ENCODE measurements around the gene PPP6C.
"Not testable (repeated sequence)": the region's sequence is repeated elsewhere in the genome, so short reads cannot be mapped to it uniquely, and the experiment has no call there.

Gene PPP6C

DNA sequence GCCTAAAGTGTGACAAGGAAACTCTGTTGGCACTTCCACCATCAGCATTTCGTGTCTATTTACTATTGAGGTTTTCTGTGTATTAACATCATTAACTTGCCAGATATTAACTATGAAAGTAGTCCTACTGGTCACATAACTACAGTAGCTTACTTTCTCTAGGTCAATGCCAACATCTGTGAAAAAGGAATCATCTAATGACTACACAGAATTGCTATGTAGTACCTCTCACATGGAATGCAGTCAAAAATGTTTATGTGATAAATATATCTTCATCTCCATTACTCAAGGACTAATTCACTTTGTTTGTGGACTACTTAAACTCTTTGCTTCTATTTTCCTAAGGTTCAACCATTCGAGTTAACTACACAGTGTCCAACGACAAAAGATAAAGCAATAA lies 48.4 kb downstream of the PPP6C start:
- DNase-seq: no peak

DNA sequence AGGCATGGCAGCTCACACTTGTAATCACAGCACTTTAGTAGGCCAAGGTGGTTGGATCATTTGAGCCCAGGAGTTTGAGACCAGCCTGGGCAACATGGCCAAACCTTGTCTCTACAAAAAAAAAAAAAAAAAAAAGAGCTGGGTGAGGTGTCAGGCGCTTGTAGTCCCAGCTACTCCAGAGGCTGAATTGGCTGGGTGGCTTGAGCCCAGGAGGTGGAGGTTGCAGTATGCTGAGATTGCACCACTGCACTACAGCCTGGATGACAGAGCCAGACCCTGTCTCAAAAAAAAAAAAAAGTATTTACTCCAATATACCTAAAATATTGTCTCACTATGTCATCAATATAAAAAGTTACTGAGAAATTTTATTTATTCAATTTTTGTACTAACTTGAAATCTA lies 49.0 kb downstream of the PPP6C start:
- no peak for DNase-seq

DNA sequence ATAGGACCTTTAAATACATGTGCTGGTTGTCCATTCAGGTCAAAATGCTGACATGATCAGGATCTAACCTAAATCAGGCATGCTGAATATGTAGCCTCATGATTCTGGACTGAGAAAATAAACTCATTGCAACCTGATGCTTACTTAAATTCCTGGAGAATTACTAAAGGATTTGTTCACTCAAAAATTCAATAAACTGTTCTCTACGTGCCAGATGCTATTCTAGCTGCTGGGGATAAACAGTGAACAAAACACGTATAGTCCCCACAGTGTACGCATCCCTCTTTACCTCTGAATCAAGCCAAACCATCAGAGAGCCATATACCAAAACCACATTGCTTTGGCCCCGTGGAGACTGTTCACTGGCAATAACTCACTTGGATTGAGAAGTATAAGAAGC lies 52.4 kb downstream of the PPP6C start:
- DNase-seq: no peak

DNA sequence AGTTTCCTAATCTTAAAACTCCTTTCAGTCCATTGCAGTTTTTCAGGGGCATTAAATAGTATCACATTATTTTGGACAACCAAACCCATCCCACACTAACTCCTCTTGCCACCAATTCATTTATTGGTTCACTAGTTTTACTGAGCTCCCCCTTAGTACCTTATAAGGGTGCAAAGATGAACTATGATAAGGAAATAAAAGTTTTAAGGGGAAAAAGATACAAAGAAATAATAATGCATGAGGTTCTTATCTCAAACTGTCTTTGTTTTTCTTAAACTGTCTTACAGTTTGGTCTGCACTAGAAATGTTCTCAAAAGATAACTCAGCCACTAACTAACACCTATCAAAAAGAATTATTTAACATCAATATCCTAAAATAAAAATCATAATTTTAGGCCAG lies 54.6 kb downstream of the PPP6C start:
- DNase-seq: no peak

DNA sequence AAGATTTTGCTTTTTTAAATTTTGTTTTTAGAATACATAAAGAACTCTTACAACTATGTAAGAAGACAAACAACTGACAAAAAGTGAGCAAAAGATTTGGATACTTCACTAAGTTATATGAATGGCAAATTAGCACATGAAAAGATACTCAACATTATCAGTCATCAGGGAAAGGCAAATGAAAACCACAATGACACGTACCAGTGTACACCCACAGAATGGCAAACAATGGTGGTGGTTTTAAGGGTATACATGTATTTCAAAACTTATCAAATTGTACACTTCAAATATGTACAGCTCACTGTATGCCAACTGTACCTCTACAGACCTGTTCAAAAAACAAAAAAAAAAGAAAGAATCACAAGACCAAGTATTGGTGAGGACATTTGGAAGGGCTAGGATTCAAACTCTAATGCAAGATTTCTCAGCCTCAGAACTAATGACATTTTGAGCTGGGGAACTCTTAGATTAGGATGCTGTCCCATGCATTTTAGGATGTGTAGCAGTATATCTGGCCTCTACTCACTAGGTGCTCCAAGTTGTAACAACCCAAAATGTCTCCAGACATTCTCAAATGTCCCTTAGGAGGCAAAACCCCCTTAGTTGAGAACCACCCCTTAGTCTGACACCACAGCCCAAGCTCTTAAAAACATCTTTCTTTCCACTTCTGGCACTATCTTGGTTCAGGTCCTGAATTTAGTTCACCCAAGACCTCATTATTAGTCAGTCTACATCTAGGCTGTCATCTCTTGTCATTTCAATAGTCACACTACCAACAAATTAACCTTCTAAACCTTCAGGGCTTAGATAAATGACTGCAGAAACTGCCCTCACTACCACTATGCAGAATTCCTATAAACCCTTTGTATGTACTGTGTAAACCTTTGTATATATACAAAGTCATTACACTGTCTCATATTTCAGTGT lies 55.9 kb downstream of the PPP6C start:
- no peak for DNase-seq

DNA sequence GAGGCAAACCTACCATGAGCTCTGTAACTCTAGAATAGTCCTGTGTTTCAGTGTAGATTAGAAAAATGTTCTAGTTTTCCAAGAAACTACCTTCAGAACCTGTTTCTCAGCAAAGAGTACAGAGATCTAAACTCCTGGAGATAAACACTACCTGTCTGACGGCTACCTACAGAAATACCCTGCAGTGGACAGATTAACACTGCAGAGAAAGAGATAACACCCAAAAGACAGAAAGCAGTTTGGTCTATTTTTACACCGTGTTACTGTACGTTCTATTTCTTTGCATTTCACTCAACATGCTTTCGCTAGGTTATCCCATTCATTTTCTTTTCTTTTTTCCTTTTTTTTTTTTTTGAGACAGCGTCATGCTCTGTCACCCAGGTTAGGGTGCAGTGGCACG lies 57.8 kb downstream of the PPP6C start:
- DNase-seq: no peak

DNA sequence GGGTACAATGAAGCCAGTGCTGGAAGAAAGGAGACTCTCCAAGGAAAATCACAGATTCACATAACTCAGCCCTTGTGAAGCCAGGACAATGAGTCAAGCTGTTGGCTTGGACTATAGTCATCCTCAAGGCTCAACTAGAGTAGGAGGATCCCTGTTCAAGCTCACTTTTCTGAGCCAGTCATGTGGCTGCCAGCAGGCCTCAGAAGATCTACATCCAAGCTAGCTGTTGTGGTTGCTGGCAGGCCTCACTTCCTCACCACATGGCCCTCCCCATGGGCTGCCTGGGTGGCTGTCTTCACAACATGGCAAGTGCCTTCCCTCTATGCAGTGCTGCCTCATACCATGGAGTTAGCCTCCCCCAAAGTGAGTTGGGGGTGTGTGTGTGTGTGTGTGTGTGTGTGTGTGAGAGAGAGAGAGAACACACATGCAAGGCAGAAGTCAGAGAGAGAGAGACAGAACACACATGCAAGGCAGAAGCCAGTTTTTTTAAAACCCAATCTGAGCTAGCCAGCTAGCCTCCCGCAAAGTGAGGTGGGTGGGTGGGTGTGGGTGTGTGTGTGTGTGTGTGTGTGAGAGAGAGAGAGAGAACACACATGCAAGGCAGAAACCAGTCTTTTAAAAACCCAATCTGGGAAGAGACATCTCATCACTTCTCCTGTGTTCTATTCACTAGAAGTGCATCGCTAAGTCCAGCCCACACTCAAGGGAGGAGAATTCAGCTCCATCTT lies 63.4 kb downstream of the PPP6C start:
- DNase-seq: peak; percentile 61 to 66

DNA sequence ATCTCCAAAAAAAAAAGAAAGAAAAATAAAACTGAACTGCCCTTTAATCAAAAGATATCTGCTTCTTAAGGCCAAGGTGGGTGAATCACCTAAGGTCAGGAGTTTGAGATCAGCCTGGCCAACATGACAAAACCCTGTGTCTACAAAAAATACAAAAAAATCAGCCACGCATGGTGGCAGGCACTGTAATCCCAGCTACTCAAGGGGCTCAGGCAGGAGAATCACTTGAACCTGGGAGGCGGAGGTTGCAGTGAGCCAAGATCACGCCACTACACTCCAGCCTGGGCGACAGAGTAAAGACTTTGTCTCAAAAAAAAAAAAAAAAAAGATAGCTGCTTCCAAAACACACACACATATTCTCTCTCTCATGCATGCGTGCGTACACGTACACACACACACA lies 64.1 kb downstream of the PPP6C start:
- DNase-seq: no peak

DNA sequence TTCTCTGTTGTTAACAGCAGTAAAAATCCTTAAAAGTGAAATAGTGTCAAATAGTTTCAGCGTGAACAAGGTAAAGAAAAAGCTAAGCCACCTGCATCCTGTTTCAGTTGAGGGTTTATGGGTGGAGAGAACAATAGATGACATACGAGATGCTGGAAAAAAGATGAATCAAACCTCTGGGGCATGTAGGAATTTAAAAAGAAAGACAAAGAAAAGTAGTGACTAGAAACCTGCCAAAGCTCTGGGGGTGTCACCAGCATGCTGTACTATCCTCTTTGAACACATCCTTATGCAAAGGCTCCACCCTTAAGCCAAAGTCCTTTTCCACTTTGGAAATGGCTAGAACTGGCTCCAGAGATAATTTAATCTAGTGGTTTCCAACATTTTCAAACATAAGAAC lies 68.5 kb downstream of the PPP6C start:
- no peak for DNase-seq

DNA sequence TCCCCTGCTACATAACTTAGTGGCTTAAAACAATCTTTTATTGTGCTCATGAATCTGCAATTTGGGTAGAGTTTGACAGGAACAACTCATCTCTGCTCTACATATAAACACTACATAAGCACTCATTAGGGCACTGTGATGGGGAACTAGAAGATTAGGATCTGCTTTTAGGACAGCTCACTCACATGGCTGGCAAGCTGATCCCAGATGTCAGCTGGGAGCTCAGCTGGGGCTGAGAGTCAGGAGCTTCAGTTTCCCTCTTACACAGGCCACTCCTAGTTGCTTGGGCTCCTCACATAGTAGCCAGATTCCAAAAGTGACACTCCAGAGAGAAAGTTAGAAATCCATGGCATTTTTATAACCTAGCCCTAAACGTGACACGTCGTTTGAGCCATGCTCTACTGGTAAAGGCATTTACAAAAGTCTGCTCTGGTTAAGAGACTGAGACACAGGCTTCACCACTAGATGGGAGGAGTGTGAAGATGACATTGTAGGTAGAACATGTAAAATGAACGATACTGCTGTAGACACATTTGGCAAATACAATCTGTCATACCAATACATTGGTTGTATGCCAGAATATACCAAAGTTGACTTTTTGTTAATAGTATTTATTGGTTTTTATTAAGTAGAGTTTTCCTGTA lies 69.8 kb downstream of the PPP6C start:
- peak in 1 of 2 donors; percentile 2 for DNase-seq

DNA sequence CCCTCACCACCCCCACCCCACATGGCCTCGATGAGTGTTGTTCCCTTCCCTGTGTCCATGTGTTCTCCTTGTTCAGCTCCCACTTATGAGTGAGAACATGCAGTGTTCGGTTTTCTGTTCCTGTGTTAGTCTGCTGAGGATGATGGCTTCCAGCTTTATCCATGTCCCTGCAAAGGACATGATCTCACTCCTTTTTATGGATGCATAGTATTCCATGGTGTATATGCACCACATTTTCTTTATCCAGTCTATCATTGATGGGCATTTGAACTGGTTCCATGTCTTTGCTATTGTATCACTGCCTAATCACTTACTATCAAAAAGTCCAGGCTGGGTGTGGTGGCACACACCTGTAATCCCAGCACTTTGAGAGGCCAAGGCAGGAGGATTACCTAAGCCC lies 70.9 kb downstream of the PPP6C start:
- DNase-seq: not testable (repeated sequence)

DNA sequence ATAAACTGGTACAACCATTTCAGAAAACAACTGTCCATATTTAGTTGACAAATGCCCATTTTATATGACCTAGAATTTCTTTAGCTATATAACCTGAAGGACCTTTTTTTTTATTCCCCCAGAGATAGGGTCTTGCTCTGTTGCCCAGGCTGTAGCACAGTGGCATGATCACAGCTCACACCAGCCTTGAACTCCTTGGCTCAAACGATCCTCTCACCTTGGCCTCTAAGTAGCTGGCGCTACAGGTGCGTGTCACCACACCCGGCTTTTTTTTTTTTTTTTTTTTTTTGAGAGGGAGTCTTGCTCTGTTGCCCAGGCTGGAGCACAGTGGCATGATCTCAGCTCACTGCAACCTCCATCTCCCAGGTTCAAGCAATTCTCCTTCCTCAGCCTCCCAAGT lies 75.1 kb downstream of the PPP6C start:
- DNase-seq: not testable (repeated sequence)

DNA sequence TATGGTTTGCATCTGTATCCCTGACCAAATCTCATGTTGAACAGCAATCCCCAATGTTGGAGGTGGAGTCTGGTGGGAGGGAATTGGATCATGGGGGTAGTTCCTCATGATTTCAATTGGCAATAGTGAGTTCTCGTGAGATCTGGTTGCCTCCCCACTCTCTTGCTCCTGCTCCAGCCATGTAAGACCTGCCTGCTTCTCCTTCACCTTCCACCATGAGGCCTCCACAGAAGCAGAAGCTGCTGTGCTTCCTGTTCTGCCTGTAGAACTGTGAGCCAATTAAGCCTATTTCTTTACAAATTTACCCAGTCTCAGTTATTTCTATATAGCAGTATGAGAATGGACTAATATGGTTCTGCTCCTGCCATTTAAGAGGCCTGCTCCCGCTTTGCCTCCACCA lies 79.1 kb downstream of the PPP6C start:
- no peak for DNase-seq

DNA sequence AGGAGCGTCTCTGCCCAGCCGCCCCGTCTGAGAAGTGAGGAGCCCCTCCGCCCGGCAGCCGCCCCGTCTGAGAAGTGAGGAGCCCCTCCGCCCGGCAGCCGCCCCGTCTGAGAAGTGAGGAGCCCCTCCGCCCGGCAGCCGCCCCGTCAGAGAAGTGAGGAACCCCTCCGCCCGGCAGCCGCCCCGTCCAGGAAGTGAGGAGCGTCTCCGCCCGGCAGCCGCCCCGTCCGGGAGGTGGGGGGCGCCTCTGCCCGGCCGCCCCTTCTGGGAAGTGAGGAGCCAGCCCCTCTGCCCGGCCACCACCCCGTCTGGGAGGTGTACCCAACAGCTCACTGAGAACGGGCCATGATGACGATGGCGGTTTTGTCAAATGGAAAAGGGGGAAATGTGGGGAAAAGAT lies 81.1 kb downstream of the PPP6C start:
- not testable (repeated sequence) for DNase-seq

DNA sequence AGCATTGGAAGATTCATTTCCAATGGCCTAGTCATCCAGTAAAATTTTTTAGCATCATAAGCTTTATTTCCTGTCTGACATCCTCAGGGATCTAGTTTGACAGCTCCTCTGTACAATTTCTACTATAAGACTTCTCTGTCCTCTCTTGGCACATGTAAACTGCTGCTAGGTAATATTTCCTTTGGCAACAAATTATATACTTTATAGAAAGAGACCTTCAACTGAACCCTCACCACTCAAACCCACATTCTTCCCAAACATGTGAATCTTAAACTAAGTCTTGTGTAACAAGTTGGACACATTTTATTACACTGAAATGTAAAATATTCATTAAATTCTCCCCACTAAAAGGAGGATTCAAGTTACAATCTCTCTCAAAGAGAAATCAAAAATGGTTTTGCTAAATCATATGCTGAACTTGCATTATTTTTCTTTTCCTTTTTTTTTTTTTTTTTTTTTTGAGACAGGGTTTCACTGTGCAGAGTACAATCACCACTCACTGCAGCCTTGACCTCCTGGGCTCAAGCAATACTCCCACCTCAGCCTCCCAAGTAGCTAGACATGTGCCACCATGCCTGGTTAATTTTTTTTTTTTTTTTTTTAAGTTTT lies 83.2 kb downstream of the PPP6C start:
- no peak for DNase-seq

DNA sequence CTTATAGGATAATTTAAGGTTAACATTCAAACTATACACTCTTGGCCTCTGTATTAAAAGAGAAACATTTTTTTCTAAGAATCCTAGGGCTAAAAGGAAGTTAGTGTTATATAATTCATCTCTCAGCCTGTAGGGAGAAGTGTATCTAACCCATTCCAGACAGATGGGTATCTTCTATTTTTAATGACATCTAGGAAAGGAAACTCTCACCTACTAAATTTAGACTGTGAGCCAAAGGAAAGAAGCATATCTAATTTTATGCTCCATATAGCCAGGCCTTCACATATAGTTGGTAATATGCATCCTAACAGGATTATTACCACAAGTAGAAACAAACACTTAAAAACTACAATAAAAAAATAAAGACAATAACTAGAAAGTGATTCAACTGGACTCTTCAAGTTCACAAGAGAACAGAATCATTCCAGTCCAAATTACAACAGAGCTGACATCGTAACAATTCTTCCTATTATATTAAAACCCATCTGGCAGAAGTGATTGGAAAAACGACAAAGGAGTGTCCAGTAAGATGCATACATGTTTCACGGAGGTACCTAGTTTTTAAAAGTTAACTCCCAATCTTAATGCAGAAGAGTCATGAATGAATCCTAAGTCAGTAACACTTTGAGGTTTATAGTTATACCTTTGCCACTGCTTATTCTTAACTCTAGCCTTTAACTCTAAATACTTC lies 85.7 kb downstream of the PPP6C start:
- DNase-seq: no peak

DNA sequence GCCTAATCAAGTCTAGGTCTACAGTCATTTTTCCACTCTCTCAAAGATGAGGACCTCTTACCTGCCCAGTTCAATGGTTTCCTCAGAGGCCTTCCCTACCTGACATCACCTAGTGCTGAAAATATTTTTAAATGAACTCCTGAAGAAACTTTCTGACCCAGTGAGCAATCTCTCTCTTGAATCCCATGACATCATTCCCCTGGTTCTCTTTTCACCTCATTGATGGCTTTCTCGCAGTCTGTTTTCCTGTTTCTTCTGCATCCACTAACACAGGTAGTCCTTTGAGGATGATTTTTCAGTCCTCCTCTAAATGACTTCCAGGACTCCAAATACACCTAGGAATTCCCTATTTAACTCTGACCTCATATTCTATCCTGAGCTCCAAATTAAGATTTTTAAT lies 86.6 kb downstream of the PPP6C start:
- no peak for DNase-seq

DNA sequence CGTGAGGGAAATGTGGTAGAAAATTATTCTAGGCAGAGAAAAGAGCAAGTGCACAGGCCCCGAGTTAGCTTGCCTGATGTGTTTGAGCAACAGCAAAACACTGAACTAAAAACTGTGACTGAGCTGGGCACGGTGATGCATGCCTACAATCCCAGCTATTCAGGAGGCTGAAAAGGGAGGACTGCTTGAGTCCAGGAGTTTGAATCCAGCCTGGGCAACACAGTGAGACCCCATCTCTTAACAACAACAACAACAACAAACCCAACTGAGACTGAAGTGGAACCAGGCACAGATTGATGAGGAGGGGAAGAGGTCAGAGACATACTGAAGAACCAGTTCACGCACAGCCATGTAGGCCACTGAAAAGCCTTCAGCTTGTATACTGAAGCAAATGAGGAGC lies 88.8 kb downstream of the PPP6C start:
- DNase-seq: no peak

DNA sequence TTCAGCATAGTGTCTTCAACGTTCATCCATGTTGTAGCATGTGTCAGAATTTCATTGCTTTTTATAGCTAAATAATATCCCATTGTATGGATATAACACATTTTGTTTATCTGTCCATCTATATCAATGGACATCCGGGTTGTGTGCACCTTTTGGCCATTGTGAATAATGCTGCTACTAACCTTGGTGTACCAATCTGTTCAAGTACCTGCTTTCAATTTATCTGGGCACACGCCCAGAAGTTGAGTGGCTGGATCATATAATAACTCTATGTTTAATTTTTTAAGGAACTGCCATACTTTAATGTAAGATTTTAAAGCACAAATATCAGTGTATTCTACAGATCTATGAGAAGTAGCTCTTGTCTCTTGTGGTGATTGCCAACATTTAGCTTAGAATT lies 89.8 kb downstream of the PPP6C start:
- DNase-seq: no peak

Measured in activated CD4-positive, alpha-beta T cell treated with anti-CD3 and anti-CD28 coated beads for 4 hours (primary cell).